Measurements from ENCODE around the gene EID3. TPM values are rescaled to one million over a fixed set of nuclear protein-coding genes. Genes with fewer than 3 reads are reported as not detected.

Gene EID3
- total RNA-seq, 2 donors from 2014 or later, result 2.9 to 4.6 TPM

GRCh38 chr12:104353012-104353981, 49.8 kb downstream of the EID3 start:
- H3K9me3 ChIP-seq, result no peaks in the 10 kb centered on the region
- ATAC-seq, result no peak
- no peaks in the 10 kb centered on the region for H3K4me1 ChIP-seq
- TF ChIP-seq POLR2A (IDR thresholded peaks at IDR 0.05) (no peak), CTCF (IDR thresholded peaks at IDR 0.05) (no peak)
- peaks cover 0 to 13% of the 10 kb centered on the region in 2 donors for H3K36me3 ChIP-seq (replicated peaks in 1 of 2; ENCODE audit: insufficient read depth in 1 of 2, low read depth in 2 of 2)
- intact Hi-C loops (cut with DNase I), result no loop called here
- DNase-seq, result no peak
- H3K27me3 ChIP-seq, result no peaks in the 10 kb centered on the region
- 90 to 93% methylated on average over 17 of the region's 17 CpGs for WGBS, 2 donors
- H3K4me3 ChIP-seq, result no peak overlapping the region
- H3K27ac ChIP-seq, result no peak overlapping the region

GRCh38 chr12:104354167-104354867, 50.8 kb downstream of the EID3 start:
- Histone ChIP-seq H3K27me3 (no peaks in the 10 kb centered on the region), H3K27ac (no peak overlapping the region), H3K9me3 (no peaks in the 10 kb centered on the region), H3K4me1 (no peaks in the 10 kb centered on the region), H3K36me3 (replicated peaks in 1 of 2; ENCODE audit: insufficient read depth in 1 of 2, low read depth in 2 of 2) (peaks cover 0 to 7% of the 10 kb centered on the region in 2 donors), H3K4me3 (no peak overlapping the region)
- TF ChIP-seq CTCF (IDR thresholded peaks at IDR 0.05) (no peak), POLR2A (IDR thresholded peaks at IDR 0.05) (no peak)
- no peak for DNase-seq
- ATAC-seq, result no peak
- WGBS, 2 donors, result 60 to 71% methylated on average over 6 of the region's 6 CpGs
- intact Hi-C loops (cut with DNase I), result no loop called here

Other genes with a start within 250 kb of the EID3 start
- gene HCFC2, start 239.2 kb upstream of the EID3 start, total RNA-seq, result 10 to 100 TPM; 14.5 to 15.8 TPM
- gene NFYB, start 165.5 kb upstream of the EID3 start, total RNA-seq, result 10 to 100 TPM; 15.2 to 15.6 TPM
- gene TXNRD1, start 88.0 kb upstream of the EID3 start, total RNA-seq, result 10 to 100 TPM; 35.9 to 36.6 TPM
- 10 to 100 TPM in 1 of 2 donors, 1 to 10 TPM in 1; 4.6 to 14.5 TPM for gene CHST11, start 153.2 kb downstream of the EID3 start, total RNA-seq